Gastrocnemius medialis (tissue), 4 donors: Measurements from ENCODE around the gene FDXACB1.

Source experiments
- CTCF ChIP-seq, 5 experiments: fragments of 450-650 bp in 3 of 5; fragments of 200-600 bp in 2 of 5; sonication (generic) in 2 of 5; IDR thresholded peaks in 4 of 5; conservative IDR thresholded peaks in 1 of 5; 1 replicate in 4 of 5; 2 replicates in 1 of 5; pipeline ENCODE4 v1.5.1; 2016 to 2019; ENCODE audit warnings: antibody characterized with exemption in 5 of 5, mild to moderate bottlenecking in 3 of 5, moderate library complexity in 3 of 5
- POLR2A ChIP-seq, 2 donors: fragments of 450-650 bp; IDR thresholded peaks; one replicate each; pipeline ENCODE4 v1.6.1; 2017; ENCODE audit warnings: antibody characterized with exemption in 2 of 2, mild to moderate bottlenecking in 2 of 2, moderate library complexity in 2 of 2

GRCh38 chr11:111925953-111926352 lies 47.0 kb upstream of the FDXACB1 start:
- TF ChIP-seq CTCF (IDR thresholded peaks at IDR 0.05 in 4 of 5, conservative IDR thresholded peaks at IDR 0.05 in 1 of 5) (no peak), POLR2A (IDR thresholded peaks at IDR 0.05) (no peak)
